Measurements from ENCODE around the gene PLEKHM3.

GRCh38 chr2:208040199-208041171 lies 15.2 kb upstream of the PLEKHM3 start:
- peak; percentile 86 to 91 for TF ChIP-seq CTCF (conservative IDR thresholded peaks at IDR 0.05 in 1 of 2, IDR thresholded peaks at IDR 0.05 in 1 of 2; ENCODE audit: low read depth in 1 of 2, low read length in 2 of 2)
- no peak for TF ChIP-seq EZH2 (IDR thresholded peaks at IDR 0.05; ENCODE audit: low read length, missing control alignments)

All from fibroblast of lung (primary cell).